Lung (tissue), 13 donors: ENCODE data around the gene C16orf96. TPM values are rescaled to one million over a fixed set of nuclear protein-coding genes. Genes with fewer than 3 reads are reported as not detected.

Source experiments
- ATAC-seq: fragments of 200-7000 bp; cut with Tn5 transposase; one replicate; pipeline ENCODE4 v1.9.1; 2020; ENCODE audit warnings: moderate number of reproducible peaks; ENCODE audit not compliant: insufficient read depth, low FRiP score
- DNase-seq, 3 donors: peaks; one replicate each; pipeline ENCODE4 v3.0.0-alpha.2; 2013 to 2017
- H3K27ac ChIP-seq, 2 donors: one replicate each; pipeline ENCODE4 v1.5.1; 2013; ENCODE audit warnings: mild to moderate bottlenecking in 2 of 2, moderate library complexity in 2 of 2, control low read depth in 1 of 2, inconsistent platforms in 1 of 2, low read depth in 1 of 2, low read length in 1 of 2
- H3K27me3 ChIP-seq, 3 donors: one replicate each; pipeline ENCODE4 v1.5.1; 2013; ENCODE audit warnings: low read length in 2 of 3; ENCODE audit not compliant: control insufficient read depth in 3 of 3, insufficient read depth in 3 of 3
- H3K36me3 ChIP-seq, 4 donors: one replicate each; pipeline ENCODE4 v1.5.1; 2013; ENCODE audit warnings: low read length in 4 of 4, mild to moderate bottlenecking in 1 of 4, moderate library complexity in 1 of 4; ENCODE audit not compliant: control insufficient read depth in 4 of 4, insufficient read depth in 4 of 4
- H3K4me1 ChIP-seq, 5 donors: one replicate each; pipeline ENCODE4 v1.5.1; 2013; ENCODE audit warnings: low read length in 5 of 5, mild to moderate bottlenecking in 2 of 5, moderate library complexity in 1 of 5; ENCODE audit not compliant: control insufficient read depth in 5 of 5, insufficient read depth in 5 of 5
- H3K4me3 ChIP-seq: one replicate; pipeline ENCODE4 v1.5.1; 2013; ENCODE audit warnings: mild to moderate bottlenecking, control low read depth, moderate library complexity
- H3K9ac ChIP-seq, 2 donors: one replicate each; pipeline ENCODE4 v1.5.1; 2013; ENCODE audit warnings: low read length in 2 of 2, control low read depth in 1 of 2; ENCODE audit not compliant: insufficient read depth in 1 of 2
- H3K9me3 ChIP-seq, 4 donors: one replicate each; pipeline ENCODE4 v1.5.1; 2013; ENCODE audit warnings: low read length in 3 of 4, mild to moderate bottlenecking in 1 of 4, moderate library complexity in 1 of 4; ENCODE audit not compliant: control insufficient read depth in 4 of 4, insufficient read depth in 3 of 4
- WGBS, 2 donors: extraction: QIAGEN DNeasy Blood & Tissue Kit; methylation state at CpG; one replicate each; pipeline ENCODE4 v1.1.7; 2013; 5-methylcytosine and 5-hydroxymethylcytosine counted together
- polyA plus RNA-seq, 2 donors: library from polyadenylated mRNA; stranded (reverse); fragments of 200-250 nt; gene quantifications; one replicate each; pipeline ENCODE4 v1.2.1, GENCODE V29; 2013
- small RNA-seq: library from RNA; depleted of rRNA; stranded (forward); fragments of <200 nt; gene quantifications from one replicate; pipeline ENCODE3, GENCODE V24; 2014; ENCODE audit warnings: low replicate concordance
- total RNA-seq, 2 donors: library from RNA; depleted of rRNA in 1 of 2; stranded (reverse); fragments of >200 nt in 1 of 2; gene quantifications; one replicate each; pipeline ENCODE4 v1.2.1, GENCODE V29; 2014 to 2021
- TF ChIP-seq, protein P1 (sequence below): IDR thresholded peaks from 2 replicates; pipeline ENCODE4 v1.5.1; 2012; ENCODE audit warnings: mild to moderate bottlenecking; ENCODE audit errors: control extremely low read depth, extremely low read depth
- donor health status: control.
- donor health status: control.
- donor health status: Bipolar disorder and iron deficiency.
- donor health status: healthy.
- donor health status: DM: yes; HTN: yes; CAD: no.

The C16orf96 gene
- total and polyA plus RNA-seq, 4 donors, result 0.03 to 0.37 (median 0.16) TPM

DNA sequence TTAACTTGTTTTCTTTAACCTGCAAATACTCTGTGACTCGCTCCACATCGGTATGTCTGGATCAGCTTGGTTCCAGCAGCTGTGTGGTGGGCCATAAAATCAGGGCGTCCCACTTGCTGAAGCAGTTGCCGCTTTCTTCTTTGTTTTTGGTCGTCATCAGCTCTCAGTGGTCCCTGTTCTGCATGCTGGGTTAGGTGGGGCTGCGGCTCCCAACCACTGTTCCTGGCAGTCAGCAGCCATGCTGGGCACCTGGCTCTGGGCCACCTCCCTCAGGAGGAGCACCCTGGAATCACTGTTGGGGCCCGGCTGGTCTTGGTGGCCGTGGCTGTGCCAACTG, 91.5 kb downstream of the C16orf96 start:
- H3K36me3 ChIP-seq, result peaks cover 6 to 24% (median 20%) of the 10 kb centered on the region in 4 donors
- no peak for ATAC-seq
- 96 to 98% methylated on average over 8 of the region's 8 CpGs for WGBS, 2 donors

DNA sequence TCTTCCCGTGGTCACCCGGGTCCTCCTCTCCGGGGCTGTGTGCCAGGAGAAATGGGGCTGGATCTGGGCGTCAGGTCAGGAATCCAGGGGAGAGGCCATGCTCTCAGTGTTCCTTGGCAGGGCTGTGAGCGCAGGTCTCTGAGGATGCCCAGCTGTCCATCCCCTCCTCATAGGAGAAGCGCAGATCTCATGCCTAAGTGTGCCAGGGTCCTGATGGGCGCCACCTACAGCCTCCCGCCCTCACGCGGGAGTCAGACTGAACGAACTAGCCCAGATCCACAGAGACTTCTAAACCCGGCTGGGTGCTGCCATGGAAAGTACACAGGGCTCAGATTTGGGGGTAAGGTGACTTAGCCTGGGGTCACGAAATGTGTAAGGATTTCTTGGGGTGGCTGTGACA, 92.8 kb downstream of the C16orf96 start:
- DNase-seq, result no peak
- no peak for ATAC-seq
- peaks cover 6 to 29% (median 20%) of the 10 kb centered on the region in 4 donors for H3K36me3 ChIP-seq
- WGBS, 2 donors, result 91 to 96% methylated on average over 13 of the region's 13 CpGs
- H3K4me3 ChIP-seq, result no peak overlapping the region
- no peak overlapping the region for H3K27ac ChIP-seq
- no peaks in the 10 kb centered on the region for H3K27me3 ChIP-seq
- H3K9me3 ChIP-seq, result no peaks in the 10 kb centered on the region
- no peak overlapping the region for H3K9ac ChIP-seq
- H3K4me1 ChIP-seq, result peaks cover 0 to 9% (median 7%) of the 10 kb centered on the region in 5 donors
- TF ChIP-seq, protein P1, sequence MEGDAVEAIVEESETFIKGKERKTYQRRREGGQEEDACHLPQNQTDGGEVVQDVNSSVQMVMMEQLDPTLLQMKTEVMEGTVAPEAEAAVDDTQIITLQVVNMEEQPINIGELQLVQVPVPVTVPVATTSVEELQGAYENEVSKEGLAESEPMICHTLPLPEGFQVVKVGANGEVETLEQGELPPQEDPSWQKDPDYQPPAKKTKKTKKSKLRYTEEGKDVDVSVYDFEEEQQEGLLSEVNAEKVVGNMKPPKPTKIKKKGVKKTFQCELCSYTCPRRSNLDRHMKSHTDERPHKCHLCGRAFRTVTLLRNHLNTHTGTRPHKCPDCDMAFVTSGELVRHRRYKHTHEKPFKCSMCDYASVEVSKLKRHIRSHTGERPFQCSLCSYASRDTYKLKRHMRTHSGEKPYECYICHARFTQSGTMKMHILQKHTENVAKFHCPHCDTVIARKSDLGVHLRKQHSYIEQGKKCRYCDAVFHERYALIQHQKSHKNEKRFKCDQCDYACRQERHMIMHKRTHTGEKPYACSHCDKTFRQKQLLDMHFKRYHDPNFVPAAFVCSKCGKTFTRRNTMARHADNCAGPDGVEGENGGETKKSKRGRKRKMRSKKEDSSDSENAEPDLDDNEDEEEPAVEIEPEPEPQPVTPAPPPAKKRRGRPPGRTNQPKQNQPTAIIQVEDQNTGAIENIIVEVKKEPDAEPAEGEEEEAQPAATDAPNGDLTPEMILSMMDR, result no peak

More for the DNA sequence above, 91.5 kb downstream of the C16orf96 start:
- H3K27ac ChIP-seq, result no peak overlapping the region
- H3K27me3 ChIP-seq, result no peaks in the 10 kb centered on the region
- TF ChIP-seq, protein P1, result no peak
- DNase-seq, result no peak
- peaks cover 0 to 9% (median 2%) of the 10 kb centered on the region in 5 donors for H3K4me1 ChIP-seq
- H3K4me3 ChIP-seq, result no peak overlapping the region
- H3K9ac ChIP-seq, result no peak overlapping the region
- H3K9me3 ChIP-seq, result no peaks in the 10 kb centered on the region

DNA sequence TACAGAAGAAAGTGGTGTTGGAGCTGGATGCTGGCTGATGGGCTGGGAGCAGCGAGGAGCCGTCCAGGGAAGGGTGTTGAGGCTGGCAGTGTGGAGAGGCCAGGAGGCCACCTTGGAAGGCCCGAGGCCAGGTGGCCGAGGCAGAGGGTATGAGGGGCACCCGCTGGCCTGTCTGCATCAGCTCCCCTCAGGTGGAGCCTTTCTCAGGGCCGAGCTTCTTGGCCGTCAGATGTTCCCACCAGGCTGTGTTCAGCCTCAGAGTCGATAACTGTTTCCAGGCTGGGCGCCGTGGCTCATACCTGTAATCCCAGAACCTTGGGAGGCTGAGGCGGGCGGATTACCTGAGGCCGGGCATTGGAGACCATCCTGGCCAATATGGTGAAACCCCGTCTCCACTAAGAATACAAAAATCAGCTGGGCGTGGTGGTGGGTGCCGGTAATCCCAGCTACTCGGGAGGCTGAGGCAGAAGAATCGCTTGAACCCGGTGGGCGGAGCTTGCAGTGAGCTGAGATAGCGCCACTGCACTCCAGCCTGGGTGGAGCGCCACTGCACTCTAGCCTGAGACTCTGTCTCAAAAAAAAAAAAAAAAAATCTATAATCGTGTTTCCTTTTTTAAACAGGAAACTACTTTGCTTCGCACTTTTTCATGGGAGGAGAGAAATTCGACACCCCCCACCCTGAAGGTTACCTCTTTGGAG, 93.8 kb downstream of the C16orf96 start:
- Histone ChIP-seq H3K9ac (no peak overlapping the region), H3K4me1 (peaks cover 0 to 11% (median 8%) of the 10 kb centered on the region in 5 donors), H3K36me3 (peaks cover 6 to 30% (median 20%) of the 10 kb centered on the region in 4 donors), H3K9me3 (no peaks in the 10 kb centered on the region), H3K27ac (no peak overlapping the region), H3K27me3 (no peaks in the 10 kb centered on the region), H3K4me3 (no peak overlapping the region)
- 87 to 88% methylated on average over 25 of the region's 25 CpGs for WGBS, 2 donors
- no peak for DNase-seq
- TF ChIP-seq, protein P1, result no peak
- no peak for ATAC-seq

Small RNA genes within 50 kb of the gene (small RNA-seq; reads per million reads assigned to genes)
- not detected for gene RN7SL850P

Other genes starting within 250 kb of the C16orf96 start
- 10 to 100 TPM in 1 of 2 donors, 1 to 10 TPM in 1; 8.8 to 25.5 TPM for gene GLIS2, start 240.3 kb upstream of the C16orf96 start, total RNA-seq
- gene GLIS2, start 240.3 kb upstream of the C16orf96 start, polyA plus RNA-seq, result 10 to 100 TPM; 14.8 to 15.1 TPM
- gene PAM16, start 205.0 kb upstream of the C16orf96 start, total RNA-seq, result 10 to 100 TPM; 23.0 to 55.2 TPM
- 100 to 1,000 TPM in 1 of 2 donors, 10 to 100 TPM in 1; 62.2 to 183 TPM for gene PAM16, start 205.0 kb upstream of the C16orf96 start, polyA plus RNA-seq
- gene VASN, start 184.5 kb upstream of the C16orf96 start, total RNA-seq, result 10 to 100 TPM; 32.9 to 42.9 TPM
- gene VASN, start 184.5 kb upstream of the C16orf96 start, polyA plus RNA-seq, result 10 to 100 TPM; 18.8 to 29.6 TPM
- gene CORO7, start 139.7 kb upstream of the C16orf96 start, total RNA-seq, result 10 to 100 TPM; 32.3 to 86.2 TPM
- 10 to 100 TPM; 27.8 to 60.0 TPM for gene CORO7, start 139.7 kb upstream of the C16orf96 start, polyA plus RNA-seq
- 10 to 100 TPM; 36.9 to 38.5 TPM for gene DNAJA3, start 130.5 kb upstream of the C16orf96 start, total RNA-seq
- gene DNAJA3, start 130.5 kb upstream of the C16orf96 start, polyA plus RNA-seq, result 10 to 100 TPM; 24.8 to 34.2 TPM
- gene NMRAL1, start 81.7 kb upstream of the C16orf96 start, total RNA-seq, result 10 to 100 TPM; 23.4 to 52.9 TPM
- 10 to 100 TPM; 40.7 to 57.4 TPM for gene NMRAL1, start 81.7 kb upstream of the C16orf96 start, polyA plus RNA-seq
- gene HMOX2, start 79.9 kb upstream of the C16orf96 start, total RNA-seq, result 10 to 100 TPM; 37.6 to 57.8 TPM
- gene HMOX2, start 79.9 kb upstream of the C16orf96 start, polyA plus RNA-seq, result 10 to 100 TPM; 45.6 to 57.0 TPM
- 10 to 100 TPM; 12.4 to 25.2 TPM for gene CDIP1, start 17.6 kb upstream of the C16orf96 start, total RNA-seq
- gene CDIP1, start 17.6 kb upstream of the C16orf96 start, polyA plus RNA-seq, result 10 to 100 TPM; 11.3 to 13.2 TPM
- 10 to 100 TPM in 1 of 2 donors, 1 to 10 TPM in 1; 6.6 to 38.5 TPM for gene UBALD1, start 58.5 kb downstream of the C16orf96 start, total RNA-seq
- 10 to 100 TPM; 20.2 to 43.2 TPM for gene UBALD1, start 58.5 kb downstream of the C16orf96 start, polyA plus RNA-seq
- 100 to 1,000 TPM in 1 of 2 donors, 10 to 100 TPM in 1; 55.7 to 112 TPM for gene MGRN1, start 68.5 kb downstream of the C16orf96 start, total RNA-seq
- gene MGRN1, start 68.5 kb downstream of the C16orf96 start, polyA plus RNA-seq, result 10 to 100 TPM; 29.5 to 38.2 TPM
- gene NUDT16L1, start 137.2 kb downstream of the C16orf96 start, total RNA-seq, result 10 to 100 TPM; 34.7 to 41.3 TPM
- 10 to 100 TPM; 27.8 to 29.8 TPM for gene NUDT16L1, start 137.2 kb downstream of the C16orf96 start, polyA plus RNA-seq
- gene ANKS3, start 177.9 kb downstream of the C16orf96 start, total RNA-seq, result 10 to 100 TPM; 23.5 to 25.3 TPM
- gene ANKS3, start 177.9 kb downstream of the C16orf96 start, polyA plus RNA-seq, result 10 to 100 TPM; 12.6 to 26.3 TPM
- gene DNAAF8, start 178.2 kb downstream of the C16orf96 start, total RNA-seq, result 10 to 100 TPM in 1 of 2 donors, 1 to 10 TPM in 1; 5.1 to 11.3 TPM
- gene DNAAF8, start 178.2 kb downstream of the C16orf96 start, polyA plus RNA-seq, result 1 to 10 TPM; 4.3 to 4.9 TPM
- 10 to 100 TPM; 13.7 to 14.6 TPM for gene ZNF500, start 210.8 kb downstream of the C16orf96 start, total RNA-seq
- gene ZNF500, start 210.8 kb downstream of the C16orf96 start, polyA plus RNA-seq, result 10 to 100 TPM in 1 of 2 donors, 1 to 10 TPM in 1; 7.5 to 10.7 TPM
- gene SEPTIN12, start 232.0 kb downstream of the C16orf96 start, total RNA-seq, result not detected
- gene SEPTIN12, start 232.0 kb downstream of the C16orf96 start, polyA plus RNA-seq, result not detected
- gene SMIM22, start 239.0 kb downstream of the C16orf96 start, total RNA-seq, result 10 to 100 TPM; 26.8 to 80.4 TPM
- gene SMIM22, start 239.0 kb downstream of the C16orf96 start, polyA plus RNA-seq, result 100 to 1,000 TPM; 114 to 324 TPM
- 10 to 100 TPM; 14.6 to 37.1 TPM for gene ROGDI, start 246.3 kb downstream of the C16orf96 start, total RNA-seq
- 10 to 100 TPM; 28.4 to 32.6 TPM for gene ROGDI, start 246.3 kb downstream of the C16orf96 start, polyA plus RNA-seq